HG03159 (cell line): Measurements from ENCODE around the gene TAOK3.

Source experiments
- ATAC-seq: cut with Tn5 transposase; IDR thresholded peaks from one replicate; pipeline ENCODE4 v1.9.1; 2021; ENCODE audit warnings: mild to moderate bottlenecking, moderate library complexity; ENCODE audit not compliant: unreplicated experiment

The TAOK3 gene

DNA sequence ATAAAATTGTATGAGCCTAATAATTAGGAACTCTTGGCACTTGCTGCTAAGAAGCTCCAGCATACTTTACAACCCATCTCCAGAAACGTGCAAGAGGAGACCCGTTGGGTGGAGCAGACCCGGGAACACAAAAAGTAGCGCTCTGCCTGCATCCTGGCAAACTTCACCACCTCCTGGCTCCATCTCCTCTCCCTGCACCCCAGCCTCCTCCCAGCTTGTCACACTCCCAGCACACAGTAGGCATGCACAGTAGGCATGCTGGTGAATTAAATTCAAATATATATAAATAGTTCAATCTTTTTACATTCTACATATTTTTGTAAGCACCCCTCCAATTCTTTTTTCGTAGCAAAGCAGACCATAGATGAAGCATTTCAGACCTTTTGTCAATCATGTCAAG is 270.1 kb downstream of the TAOK3 start:
- ATAC-seq: no peak

GRCh38 chr12:118102070-118102469 is 270.6 kb downstream of the TAOK3 start:
- no peak for ATAC-seq

GRCh38 chr12:118101051-118101450 is 271.7 kb downstream of the TAOK3 start:
- ATAC-seq: no peak
